GM18508 (cell line): ENCODE data around the gene SEMG2.

Source experiments
- ATAC-seq: cut with Tn5 transposase; IDR thresholded peaks from one replicate; pipeline ENCODE4 v1.9.1; 2021; ENCODE audit warnings: moderate number of reproducible peaks; ENCODE audit not compliant: insufficient read depth, unreplicated experiment

Gene SEMG2

DNA sequence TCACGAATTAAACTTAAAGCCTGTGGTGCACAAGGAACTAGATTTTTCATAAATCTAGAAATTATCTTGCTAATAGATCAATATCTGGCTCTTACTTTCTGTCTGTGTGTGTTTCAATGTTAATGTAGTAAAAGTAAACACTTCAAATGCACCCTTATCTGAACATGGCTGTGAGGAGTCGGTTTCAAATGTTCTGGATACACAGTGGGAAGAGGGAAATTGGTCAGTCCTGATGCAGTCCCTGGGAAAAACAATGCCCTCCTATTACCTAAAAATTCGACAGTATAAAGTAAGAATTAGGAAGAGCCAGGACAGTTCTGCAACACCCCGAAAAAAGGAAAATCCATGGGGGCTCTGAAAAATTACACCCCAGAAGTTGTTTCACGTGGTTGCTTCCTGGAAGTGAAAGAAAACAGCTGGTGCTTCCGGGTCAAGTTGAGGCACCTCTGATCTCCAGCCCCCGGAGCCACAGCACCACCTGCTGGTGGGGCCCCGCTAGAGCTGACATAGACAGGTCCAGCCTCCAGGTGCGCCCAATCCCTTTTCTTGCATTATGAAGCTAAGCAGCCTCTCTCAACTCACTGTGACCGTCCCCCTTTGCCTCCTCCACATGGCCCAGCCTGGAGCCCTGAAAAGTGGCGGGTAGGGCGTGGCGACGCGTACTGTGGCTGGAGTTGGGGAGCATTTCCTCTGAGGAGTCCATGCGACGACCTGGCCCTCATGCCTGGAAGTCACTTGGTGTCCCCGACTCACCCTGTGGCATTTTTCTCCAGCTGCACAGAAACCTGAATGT, 8.3 kb downstream of the SEMG2 start:
- ATAC-seq = no peak

DNA sequence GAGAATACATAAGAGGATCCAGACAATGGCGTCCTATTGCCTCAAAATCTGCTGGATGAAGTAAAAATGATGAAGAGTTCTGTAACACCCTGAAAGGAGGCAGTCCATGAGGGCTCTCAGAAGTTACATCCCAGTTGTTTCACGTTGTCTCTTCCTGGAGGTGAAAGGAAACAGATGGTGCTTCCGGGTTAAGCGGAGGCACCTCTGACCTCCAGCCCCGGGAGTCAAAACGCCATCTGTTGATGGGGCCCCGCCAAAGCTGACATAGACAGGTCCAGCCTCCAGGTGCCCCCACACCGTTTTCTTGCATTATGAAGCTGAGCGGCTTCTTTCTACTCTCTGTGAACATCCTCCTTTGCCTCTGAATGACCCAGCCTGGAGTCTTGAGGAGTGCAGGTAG, 9.5 kb downstream of the SEMG2 start:
- no peak for ATAC-seq

DNA sequence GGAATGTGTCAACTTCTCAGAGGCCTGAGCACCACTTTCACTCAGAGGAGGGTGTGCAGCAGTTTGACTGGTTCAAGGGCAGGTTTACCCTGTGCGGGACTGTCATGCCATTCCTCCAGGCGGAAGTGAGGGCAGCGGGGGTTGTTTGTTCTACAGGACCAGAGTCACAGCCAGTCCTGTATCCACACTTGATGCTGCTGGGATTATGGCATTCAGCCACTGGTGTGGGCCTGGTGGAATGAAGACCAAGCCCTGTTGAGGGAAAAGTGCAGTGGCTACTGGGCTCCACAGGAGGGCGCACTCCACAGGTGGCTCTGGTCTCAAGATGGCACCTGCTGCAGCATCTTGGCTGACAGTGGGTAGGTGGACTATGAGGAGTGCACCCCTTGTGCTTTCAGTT, 14.8 kb downstream of the SEMG2 start:
- ATAC-seq = no peak

DNA sequence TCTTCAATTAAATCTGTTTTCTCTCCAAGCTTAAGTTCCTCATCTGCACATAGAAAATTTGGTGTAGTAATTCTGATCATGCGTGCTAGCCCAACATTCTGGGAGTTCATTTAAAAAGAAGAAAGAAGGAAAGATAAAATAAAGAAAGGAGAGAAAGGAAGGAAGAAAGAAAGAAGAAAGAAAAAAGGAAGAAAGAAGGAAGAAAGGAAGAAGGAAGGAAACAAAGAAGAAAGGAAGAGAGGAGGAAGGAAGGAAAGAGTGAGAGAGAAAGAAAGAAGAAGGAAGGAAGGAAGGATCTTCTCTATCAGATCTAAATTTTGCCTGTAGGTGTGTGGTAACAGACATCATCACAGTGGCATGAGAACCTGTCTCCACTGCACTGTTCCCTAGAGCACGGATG, 17.0 kb downstream of the SEMG2 start:
- no peak for ATAC-seq

DNA sequence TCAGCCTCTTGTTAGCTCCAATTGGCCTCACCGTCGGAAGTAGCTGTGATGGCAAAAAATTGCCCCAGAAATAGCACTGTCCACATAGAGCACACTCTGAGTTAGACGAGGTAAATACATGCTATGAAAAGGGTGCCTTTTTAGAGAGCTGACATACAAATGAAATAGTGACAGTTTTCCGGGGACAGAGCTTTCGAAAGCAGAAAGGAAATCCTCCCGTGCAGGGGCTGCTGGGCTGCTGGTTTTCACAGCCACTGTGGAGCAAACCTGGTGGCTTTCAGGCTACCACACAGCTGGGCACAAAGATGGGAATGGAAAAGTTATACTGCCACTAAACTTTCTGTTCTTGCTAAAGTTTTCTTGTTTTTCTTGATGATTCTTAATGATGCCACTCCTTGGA, 24.9 kb downstream of the SEMG2 start:
- no peak for ATAC-seq

DNA sequence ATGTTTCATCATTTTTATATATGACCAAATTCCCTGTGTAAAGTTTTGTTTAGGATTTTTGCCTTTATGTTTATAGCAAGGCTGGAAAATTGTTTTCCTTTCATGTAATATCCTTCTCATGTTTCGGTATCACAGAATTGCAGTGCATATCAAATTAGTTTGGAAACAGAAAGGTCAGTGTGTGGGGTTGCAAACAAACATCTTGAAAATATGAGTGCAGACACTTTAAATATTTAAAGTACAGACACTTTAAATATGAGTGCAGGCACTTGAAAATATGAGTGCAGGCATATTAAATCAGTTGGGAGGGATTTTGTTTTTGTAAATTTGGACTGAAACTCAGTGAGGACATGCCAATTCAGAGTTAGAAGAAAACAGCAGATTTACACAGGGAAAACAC, 26.7 kb downstream of the SEMG2 start:
- no peak for ATAC-seq

DNA sequence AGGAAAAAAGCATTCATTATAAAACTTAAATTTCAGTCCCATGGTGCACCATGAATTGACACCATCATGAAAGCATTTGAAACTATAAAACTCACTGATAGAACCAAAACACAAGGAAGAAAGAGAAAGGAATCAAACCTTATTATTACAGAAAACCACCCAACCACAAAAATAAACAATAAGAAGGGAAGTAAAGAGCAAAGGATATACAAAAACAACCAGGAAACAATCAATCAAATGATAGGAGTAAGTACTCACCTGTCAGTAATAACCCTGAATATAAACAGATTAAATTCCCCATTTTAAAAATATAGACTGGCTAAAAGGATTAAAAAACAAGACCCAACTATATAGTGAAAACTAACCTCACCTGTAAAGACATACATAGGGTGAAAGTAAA, 27.4 kb downstream of the SEMG2 start:
- no peak for ATAC-seq

DNA sequence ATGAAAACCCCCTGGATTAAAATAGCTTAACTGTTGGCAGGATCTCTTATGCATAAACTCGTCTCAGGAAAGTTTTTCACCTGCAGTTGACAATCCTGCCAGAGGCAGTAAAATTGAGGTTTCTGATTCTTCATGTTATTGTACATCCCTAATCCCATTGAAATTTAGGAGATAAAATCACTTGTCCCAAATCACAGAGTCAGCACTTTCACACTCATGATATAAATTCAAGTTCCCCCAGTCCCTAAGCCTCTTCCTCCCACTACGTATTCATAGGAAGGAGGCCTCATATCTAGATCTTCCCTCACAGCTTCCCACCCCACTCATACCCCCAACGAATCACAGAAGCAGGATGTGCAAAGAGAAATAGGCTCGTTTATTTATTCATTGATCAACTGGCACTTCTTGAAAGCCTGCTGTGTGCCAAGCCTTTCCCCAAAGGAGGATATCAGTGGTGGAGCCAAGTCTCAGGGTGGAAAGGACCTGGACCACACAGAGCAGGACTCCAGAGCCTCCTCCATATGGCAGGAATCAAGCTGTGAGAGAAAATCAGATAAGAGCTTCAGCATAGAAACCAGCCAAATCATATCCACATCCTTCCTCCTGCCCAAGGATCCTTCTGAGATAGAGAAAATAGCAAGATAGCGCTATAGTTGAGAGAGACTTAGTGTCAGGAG, 30.8 kb downstream of the SEMG2 start:
- no peak for ATAC-seq

DNA sequence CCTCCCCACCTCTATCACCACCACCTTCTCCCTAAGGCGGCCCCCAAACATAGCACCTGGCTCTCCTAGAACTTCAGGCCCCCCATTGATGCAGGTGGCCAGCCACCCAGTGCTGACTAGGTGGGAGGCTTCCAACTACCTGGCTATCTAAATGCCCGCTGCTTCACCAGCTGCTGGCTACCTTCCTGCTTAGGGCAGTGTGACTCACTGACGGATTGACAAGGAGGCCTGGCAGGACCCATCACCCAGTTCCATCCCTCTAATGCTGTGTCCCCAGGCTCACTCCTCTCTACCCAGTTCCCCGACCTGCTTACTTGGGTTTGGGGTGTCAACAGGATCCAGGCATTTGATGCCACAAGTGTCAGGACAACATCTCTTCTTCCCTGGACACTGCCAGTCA, 32.1 kb downstream of the SEMG2 start:
- ATAC-seq = no peak

DNA sequence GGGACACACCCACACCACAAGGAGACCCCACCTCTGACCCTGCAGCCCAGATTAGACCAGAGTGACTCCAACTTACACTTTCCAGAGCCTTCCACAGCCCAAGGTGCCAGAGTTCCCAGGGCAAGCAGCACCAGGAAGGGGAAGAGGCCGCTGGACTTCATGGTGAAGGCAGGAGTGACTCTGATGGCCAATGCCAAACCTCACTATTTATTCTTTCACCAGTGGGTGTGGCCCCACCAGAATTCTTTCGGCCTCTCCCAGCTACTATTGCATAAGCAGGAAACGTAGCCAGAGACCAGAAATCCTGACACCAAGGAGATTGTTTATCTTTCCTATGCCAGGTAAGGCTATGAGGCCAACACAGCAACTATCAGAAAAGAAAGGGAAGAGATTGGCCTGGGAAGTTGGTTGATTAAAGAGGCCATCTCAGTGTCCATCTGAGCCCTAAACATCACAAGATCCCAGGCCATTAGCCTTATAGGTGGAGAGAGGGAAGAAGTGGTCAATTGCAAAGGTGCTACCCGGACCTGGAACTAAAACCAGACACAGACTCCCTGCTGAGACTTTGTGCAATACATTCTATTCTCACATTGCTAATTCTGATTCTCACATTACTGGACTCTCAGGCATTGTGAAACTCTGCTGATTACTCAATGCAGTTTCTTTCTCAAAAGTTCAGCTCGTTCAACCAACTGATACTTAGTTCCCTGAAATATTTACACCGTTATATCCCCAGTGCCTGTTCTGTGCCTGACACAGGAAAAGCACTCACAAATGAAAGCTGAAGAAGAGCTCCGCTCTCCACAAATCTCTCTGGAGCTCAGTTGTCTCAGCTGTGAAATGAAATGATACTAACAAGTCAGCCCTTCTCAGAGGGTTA, 33.5 kb downstream of the SEMG2 start, which contains the start of gene SLPI:
Gene SLPI (minus strand): TSS at position 182 of the 880 bp plus-strand sequence. CDS start 21 bp downstream, at position 161.
- no peak for ATAC-seq

DNA sequence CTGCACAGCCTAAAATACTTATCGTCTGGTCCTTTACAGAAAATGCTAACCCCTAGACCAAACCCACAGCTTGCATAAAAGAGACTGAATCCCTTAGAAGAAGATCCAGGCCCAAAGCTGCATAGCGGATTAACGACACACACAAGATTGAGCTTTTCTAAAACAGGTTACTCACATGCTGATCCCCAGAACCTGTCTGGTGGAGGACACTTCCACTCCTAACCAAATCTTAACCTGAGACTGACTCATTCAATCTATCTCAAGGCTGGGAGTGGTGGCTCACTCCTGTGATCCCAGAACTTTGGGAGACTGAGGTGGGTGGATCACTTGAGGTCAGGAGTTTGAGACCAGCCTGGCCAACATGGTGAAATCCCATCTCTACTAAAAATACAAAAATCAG, 36.0 kb downstream of the SEMG2 start:
- no peak for ATAC-seq

DNA sequence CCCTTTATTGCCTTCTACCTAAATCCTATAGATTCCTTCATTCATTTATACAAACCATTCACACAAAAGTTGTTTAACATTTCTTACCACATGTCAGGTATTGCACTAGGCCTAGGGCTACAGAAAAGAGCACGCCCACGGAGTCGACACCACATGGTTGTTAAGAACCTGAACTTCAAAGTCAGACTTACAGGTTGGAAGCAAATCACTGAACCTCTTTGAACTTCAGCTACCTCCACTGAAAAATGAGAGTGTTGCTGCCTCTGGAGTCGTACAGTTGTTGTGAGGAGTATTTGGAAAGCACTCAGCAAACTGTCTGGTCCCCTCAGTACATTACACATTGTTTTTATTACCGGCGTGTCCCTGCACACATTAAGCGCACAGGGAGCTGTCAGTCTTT, 36.5 kb downstream of the SEMG2 start:
- no peak for ATAC-seq

DNA sequence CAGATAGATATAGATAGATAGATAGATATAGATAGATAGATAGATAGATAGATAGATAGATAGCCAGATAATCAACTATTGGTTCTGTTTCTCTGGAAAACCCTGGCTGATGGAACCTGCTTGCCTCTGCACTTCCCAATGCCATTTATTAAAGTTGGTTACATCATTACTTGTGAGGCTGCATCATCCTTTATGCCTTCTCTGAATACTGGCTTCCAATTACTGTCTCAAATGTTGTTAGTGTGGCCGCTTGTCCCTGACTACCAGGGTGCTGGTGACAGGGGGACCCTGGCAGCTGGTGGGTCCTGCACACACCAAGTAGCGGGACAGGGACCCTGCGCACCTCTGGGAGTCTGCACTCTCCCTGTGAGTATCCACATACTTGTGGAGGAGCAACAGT, 37.1 kb downstream of the SEMG2 start:
- ATAC-seq = no peak

DNA sequence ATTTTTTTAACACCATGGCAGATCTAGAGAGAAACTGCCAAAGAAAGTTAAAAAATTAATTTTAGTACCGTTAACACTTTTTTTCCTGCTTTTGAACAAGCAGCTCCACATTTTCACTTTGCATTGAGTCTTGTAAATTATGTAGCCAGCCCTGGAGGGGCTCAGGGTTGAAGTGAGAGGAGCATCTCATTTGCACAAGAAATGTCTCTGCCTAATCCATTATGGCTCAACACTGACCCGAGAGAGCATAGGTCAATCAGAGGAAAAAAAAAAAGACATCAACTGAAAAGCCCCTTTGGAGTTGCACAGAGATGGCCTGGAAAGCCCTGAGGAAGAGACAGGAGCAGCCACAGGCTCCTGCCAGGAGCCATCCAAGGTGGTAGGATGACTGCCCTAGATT, 37.5 kb downstream of the SEMG2 start:
- ATAC-seq = no peak

DNA sequence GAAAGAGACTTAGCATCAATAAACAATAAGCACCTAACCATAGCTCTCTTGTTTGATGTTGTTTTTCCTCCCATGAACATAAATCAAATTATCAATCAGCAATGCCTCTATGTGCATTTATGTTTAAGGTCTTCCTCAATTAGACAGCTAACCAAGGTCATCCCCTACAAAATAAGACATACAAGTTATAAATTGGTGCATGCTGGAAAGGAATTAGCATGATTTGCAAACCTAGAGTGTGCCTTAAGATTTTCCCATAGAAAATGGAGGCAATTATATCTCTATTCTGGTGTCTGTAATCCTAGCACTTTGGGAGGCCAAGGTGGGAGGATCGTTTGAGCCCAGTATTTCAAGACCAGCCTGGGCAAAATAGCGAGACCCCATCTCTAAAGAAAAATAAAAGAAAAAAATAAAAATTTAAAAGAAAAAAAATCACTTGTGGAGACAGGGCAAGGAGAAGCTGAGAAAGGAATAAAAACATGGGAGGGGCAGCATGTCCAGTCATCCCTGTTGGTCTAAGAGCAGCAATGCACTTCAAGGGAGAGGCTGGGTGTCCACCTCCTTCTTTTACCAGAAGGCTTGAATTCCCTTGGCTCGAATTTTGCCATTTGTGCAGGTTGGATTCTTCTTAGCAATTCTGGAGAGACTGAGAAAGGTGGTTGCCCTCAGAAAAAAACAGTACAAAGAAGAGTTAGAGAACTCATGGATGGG, 42.5 kb downstream of the SEMG2 start:
- ATAC-seq = no peak

DNA sequence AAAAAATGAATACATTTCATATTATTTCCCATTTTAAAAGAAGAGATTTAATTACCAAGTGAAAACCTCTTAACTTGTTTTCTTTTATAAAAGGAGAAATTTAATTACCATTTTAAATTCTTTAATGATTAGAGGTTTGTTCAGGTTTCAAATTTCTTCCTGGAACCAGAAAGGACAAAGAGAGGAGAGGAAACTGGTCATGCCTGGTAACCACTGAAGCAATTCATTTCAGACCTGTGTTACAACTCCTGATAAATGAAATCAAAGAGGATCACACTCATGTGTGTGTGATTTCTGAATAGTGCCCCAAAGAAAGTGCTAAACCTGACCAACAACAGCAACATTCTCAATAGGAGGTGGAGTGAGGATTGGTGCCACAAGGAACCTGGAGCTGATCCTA, 45.8 kb downstream of the SEMG2 start:
- ATAC-seq = no peak

DNA sequence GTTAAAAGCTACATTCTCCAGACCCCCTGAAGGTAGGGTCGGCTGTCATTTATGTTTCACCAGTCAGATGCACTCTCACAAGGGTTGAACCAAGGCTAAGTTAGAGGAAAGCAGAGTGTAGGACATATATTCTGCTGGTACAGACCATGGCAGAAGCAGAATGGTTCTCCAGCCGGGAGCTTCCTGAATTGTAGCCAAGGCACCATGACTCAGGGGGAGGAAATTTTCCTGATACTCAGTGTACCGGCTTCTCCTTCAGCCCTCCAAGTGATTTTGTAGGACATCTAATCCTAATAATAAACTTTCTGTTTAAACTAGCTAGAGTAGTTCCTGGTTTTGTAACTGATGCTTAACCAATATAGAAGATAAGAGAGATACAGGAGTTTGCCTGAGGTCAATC, 47.4 kb downstream of the SEMG2 start:
- ATAC-seq = no peak

DNA sequence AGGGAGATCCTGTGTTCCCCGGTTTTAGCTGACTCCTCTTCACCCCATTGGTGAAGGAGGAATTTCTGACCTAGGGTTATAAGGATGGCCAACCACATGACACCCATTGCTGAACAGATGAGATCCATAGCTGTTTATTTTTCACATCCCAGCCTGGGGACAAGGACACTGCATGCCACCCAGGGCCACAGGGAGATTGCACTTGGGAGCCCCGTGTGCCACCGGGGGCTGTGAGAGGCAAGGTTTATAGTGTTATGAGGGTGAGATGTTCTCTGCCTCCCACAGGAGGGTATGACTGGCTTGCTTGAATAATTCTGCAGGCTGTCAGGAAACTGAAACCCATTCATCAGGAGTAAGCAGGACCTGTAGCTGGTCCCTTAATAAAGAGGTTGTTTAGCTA, 47.9 kb downstream of the SEMG2 start:
- ATAC-seq = no peak

DNA sequence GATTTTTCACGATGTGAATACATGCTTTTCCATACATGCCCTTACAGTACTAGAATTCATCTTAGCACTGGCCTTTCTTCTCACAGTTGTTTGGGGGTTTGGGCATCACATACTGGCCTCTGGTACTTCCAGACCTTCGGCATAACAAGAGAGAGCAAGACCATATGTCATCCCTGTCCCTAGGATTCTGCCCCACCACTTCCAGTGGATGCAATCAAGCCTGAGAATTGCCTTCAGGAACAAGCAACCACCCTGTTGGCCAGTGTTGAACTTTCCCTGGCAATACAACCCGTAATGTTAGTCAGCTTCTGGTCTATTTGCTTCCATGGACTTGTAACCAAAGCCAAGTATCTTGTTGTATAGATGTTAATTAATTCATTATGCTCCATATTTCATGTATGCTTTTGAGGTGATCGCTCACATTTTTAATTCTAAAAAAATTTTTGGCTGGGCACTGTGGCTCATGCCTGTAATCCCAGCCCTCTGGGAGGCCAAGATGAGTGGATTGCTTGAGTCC, 48.6 kb downstream of the SEMG2 start:
- no peak for ATAC-seq
